Ovary (tissue), 3 donors: ENCODE results near the gene MOXD1.

Experiments used
- CTCF ChIP-seq, 3 donors: fragments of 450-650 bp in 2 of 3; fragments of 200-600 bp in 1 of 3; IDR thresholded peaks; one replicate each; pipeline versions ENCODE4 v1.5.1 to v1.8.0; 2016 to 2022; ENCODE audit warnings: antibody characterized with exemption in 3 of 3, mild to moderate bottlenecking in 1 of 3
- POLR2A ChIP-seq: fragments of 450-650 bp; IDR thresholded peaks from one replicate; pipeline ENCODE4 v1.6.1; 2017; ENCODE audit warnings: antibody characterized with exemption, mild to moderate bottlenecking, moderate library complexity
- donor health status: DM: no; HTN: no; CAD: no.

GRCh38 chr6:132404330-132404729 lies 3.1 kb upstream of the MOXD1 start:
- TF ChIP-seq POLR2A (no peak), CTCF (IDR thresholded peaks at IDR 0.05) (no peak)
